Measurements from ENCODE around the gene SERPINA3. TPM values are rescaled to one million over a fixed set of nuclear protein-coding genes. Genes with fewer than 3 reads are reported as not detected.

SERPINA3 gene
- total and polyA plus RNA-seq, 2 experiments from 2014 or later: 0.75 to 1.1 TPM

GRCh38 chr14:94613720-94614644 lies 1.8 kb downstream of the SERPINA3 start:
- in situ Hi-C loops (cut with MboI): no loop called here
- 76 to 84% methylated on average over 20 of the region's 20 CpGs for WGBS, 2 experiments (ENCODE audit: low coverage in 1 of 2, low lambda C conversion rate in 2 of 2, missing lambda C conversion rate in 2 of 2)
- Histone ChIP-seq H3K9me2 (ENCODE audit: insufficient read depth) (no peaks in the 10 kb centered on the region), H2AFZ (no peak overlapping the region), H3K4me3 (no peak overlapping the region), H3K36me3 (ENCODE audit: low read depth) (no peaks in the 10 kb centered on the region), H3K4me1 (ENCODE audit: insufficient read depth) (peaks cover 11% of the 10 kb centered on the region), H3K9me3 (ENCODE audit: low read depth) (no peaks in the 10 kb centered on the region), H3K4me2 (ENCODE audit: unreplicated experiment) (no peak overlapping the region), H3K27ac (no peak overlapping the region), H3K79me2 (ENCODE audit: insufficient read depth) (no peaks in the 10 kb centered on the region), H3K9ac (no peak overlapping the region), H3K27me3 (replicated peaks; ENCODE audit: insufficient read depth) (no peaks in the 10 kb centered on the region), H4K20me1 (ENCODE audit: insufficient read depth) (no peaks in the 10 kb centered on the region), H3F3A (ENCODE audit: insufficient read depth) (peaks cover 8% of the 10 kb centered on the region; the same call in 1 of the 2 replicates)
- TF ChIP-seq EZH2 (IDR thresholded peaks at IDR 0.05; ENCODE audit: insufficient read depth, poor library complexity, severe bottlenecking): no peak
- no peak for TF ChIP-seq EZH2phosphoT487 (IDR thresholded peaks at IDR 0.05; ENCODE audit: insufficient read depth, low read depth)
- no peak for DNase-seq

GRCh38 chr14:94614802-94615201 lies 2.6 kb downstream of the SERPINA3 start:
- H3K27ac ChIP-seq: no peak overlapping the region
- H3K9me3 ChIP-seq (ENCODE audit: low read depth): no peaks in the 10 kb centered on the region
- DNase-seq: no peak
- in situ Hi-C loops (cut with MboI): no loop called here
- no peaks in the 10 kb centered on the region for H3K36me3 ChIP-seq (ENCODE audit: low read depth)
- no peak for TF ChIP-seq EZH2 (IDR thresholded peaks at IDR 0.05; ENCODE audit: insufficient read depth, poor library complexity, severe bottlenecking)
- TF ChIP-seq EZH2phosphoT487 (IDR thresholded peaks at IDR 0.05; ENCODE audit: insufficient read depth, low read depth): no peak
- no peak overlapping the region for H3K4me2 ChIP-seq (ENCODE audit: unreplicated experiment)
- no peaks in the 10 kb centered on the region for H3K27me3 ChIP-seq (replicated peaks; ENCODE audit: insufficient read depth)
- H2AFZ ChIP-seq: no peak overlapping the region
- no peak overlapping the region for H3K9ac ChIP-seq
- WGBS, 2 experiments (ENCODE audit: low coverage in 1 of 2, low lambda C conversion rate in 2 of 2, missing lambda C conversion rate in 2 of 2): 82 to 86% methylated on average over 7 of the region's 7 CpGs
- H3K79me2 ChIP-seq (ENCODE audit: insufficient read depth): no peaks in the 10 kb centered on the region
- no peaks in the 10 kb centered on the region for H4K20me1 ChIP-seq (ENCODE audit: insufficient read depth)
- no peaks in the 10 kb centered on the region for H3K9me2 ChIP-seq (ENCODE audit: insufficient read depth)
- peaks cover 9% of the 10 kb centered on the region for H3K4me1 ChIP-seq (ENCODE audit: insufficient read depth)
- peaks cover 3% of the 10 kb centered on the region; the same call in 1 of the 2 replicates for H3F3A ChIP-seq (ENCODE audit: insufficient read depth)
- H3K4me3 ChIP-seq: no peak overlapping the region

GRCh38 chr14:94615254-94615653 lies 3.1 kb downstream of the SERPINA3 start:
- Histone ChIP-seq H3K27ac (no peak overlapping the region), H2AFZ (no peak overlapping the region), H3K36me3 (ENCODE audit: low read depth) (no peaks in the 10 kb centered on the region), H3K9me3 (ENCODE audit: low read depth) (no peaks in the 10 kb centered on the region), H3K9ac (no peak overlapping the region), H3K27me3 (replicated peaks; ENCODE audit: insufficient read depth) (no peaks in the 10 kb centered on the region), H3K4me1 (ENCODE audit: insufficient read depth) (peaks cover 6% of the 10 kb centered on the region; the same call in 1 of the 2 replicates), H4K20me1 (ENCODE audit: insufficient read depth) (no peaks in the 10 kb centered on the region), H3K79me2 (ENCODE audit: insufficient read depth) (no peaks in the 10 kb centered on the region), H3K4me2 (ENCODE audit: unreplicated experiment) (no peak overlapping the region), H3K9me2 (ENCODE audit: insufficient read depth) (no peaks in the 10 kb centered on the region), H3F3A (ENCODE audit: insufficient read depth) (no peaks in the 10 kb centered on the region), H3K4me3 (no peak overlapping the region)
- DNase-seq: no peak
- in situ Hi-C loops (cut with MboI): no loop called here
- no peak for TF ChIP-seq EZH2 (IDR thresholded peaks at IDR 0.05; ENCODE audit: insufficient read depth, poor library complexity, severe bottlenecking)
- no peak for TF ChIP-seq EZH2phosphoT487 (IDR thresholded peaks at IDR 0.05; ENCODE audit: insufficient read depth, low read depth)
- 93 to 94% methylated on average over 3 of the region's 3 CpGs for WGBS, 2 experiments (ENCODE audit: low coverage in 1 of 2, low lambda C conversion rate in 2 of 2, missing lambda C conversion rate in 2 of 2)

- Histone ChIP-seq H3K9me3 (ENCODE audit: low read depth) (no peaks in the 10 kb centered on the region), H3K79me2 (ENCODE audit: insufficient read depth) (no peaks in the 10 kb centered on the region), H3K27me3 (replicated peaks; ENCODE audit: insufficient read depth) (no peaks in the 10 kb centered on the region), H3K36me3 (ENCODE audit: low read depth) (no peaks in the 10 kb centered on the region), H3K4me3 (no peak overlapping the region), H3K27ac (no peak overlapping the region), H3K4me1 (ENCODE audit: insufficient read depth) (no peaks in the 10 kb centered on the region), H4K20me1 (ENCODE audit: insufficient read depth) (no peaks in the 10 kb centered on the region), H3K4me2 (ENCODE audit: unreplicated experiment) (no peak overlapping the region), H2AFZ (no peak overlapping the region), H3K9me2 (ENCODE audit: insufficient read depth) (no peaks in the 10 kb centered on the region), H3K9ac (no peak overlapping the region), H3F3A (ENCODE audit: insufficient read depth) (no peaks in the 10 kb centered on the region)
- 69 to 76% methylated on average over 8 of the region's 8 CpGs for WGBS, 2 experiments (ENCODE audit: low coverage in 1 of 2, low lambda C conversion rate in 2 of 2, missing lambda C conversion rate in 2 of 2)
- in situ Hi-C loops (cut with MboI): no loop called here
- TF ChIP-seq EZH2phosphoT487 (IDR thresholded peaks at IDR 0.05; ENCODE audit: insufficient read depth, low read depth): no peak
- TF ChIP-seq EZH2 (IDR thresholded peaks at IDR 0.05; ENCODE audit: insufficient read depth, poor library complexity, severe bottlenecking): no peak
- no peak for DNase-seq
Observed at GRCh38 chr14:94615823-94616570, 3.8 kb downstream of the SERPINA3 start.
